HUES6 (cell line): Measurements from ENCODE around the gene EFS.
"Not testable (repeated sequence)": the region's sequence is repeated elsewhere in the genome, so short reads cannot be mapped to it uniquely, and the experiment has no call there.

ENCODE experiments used
- H3K27ac ChIP-seq: 2 replicates; pipeline ENCODE4 v1.7.0; 2013; ENCODE audit warnings: low read depth, mild to moderate bottlenecking, low read length, inconsistent platforms
- H3K27me3 ChIP-seq: 2 replicates; pipeline ENCODE4 v1.6.1; 2013; ENCODE audit warnings: low read length; ENCODE audit not compliant: control insufficient read depth, insufficient read depth
- H3K36me3 ChIP-seq: 2 replicates; pipeline ENCODE4 v1.6.1; 2013; ENCODE audit warnings: low read length; ENCODE audit not compliant: control insufficient read depth, insufficient read depth
- H3K4me1 ChIP-seq: 2 replicates; pipeline ENCODE4 v1.6.1; 2013; ENCODE audit warnings: low read length; ENCODE audit not compliant: control insufficient read depth, insufficient read depth
- H3K4me3 ChIP-seq: 2 replicates; pipeline ENCODE4 v1.5.1; 2013; ENCODE audit warnings: low read depth, low read length
- H3K9ac ChIP-seq: one replicate; pipeline ENCODE4 v1.6.1; 2013; ENCODE audit warnings: mild to moderate bottlenecking, low read length
- H3K9me3 ChIP-seq: 2 replicates; pipeline ENCODE4 v1.6.1; 2013; ENCODE audit warnings: low read depth, low read length; ENCODE audit not compliant: control insufficient read depth, insufficient read depth

Gene EFS

GRCh38 chr14:23396781-23397407 lies 31.9 kb upstream of the EFS start:
- Histone ChIP-seq H3K9ac (no peak overlapping the region), H3K27me3 (peaks cover 29% of the 10 kb centered on the region; the same call in 1 of the 2 replicates), H3K4me3 (no peak overlapping the region)

DNA sequence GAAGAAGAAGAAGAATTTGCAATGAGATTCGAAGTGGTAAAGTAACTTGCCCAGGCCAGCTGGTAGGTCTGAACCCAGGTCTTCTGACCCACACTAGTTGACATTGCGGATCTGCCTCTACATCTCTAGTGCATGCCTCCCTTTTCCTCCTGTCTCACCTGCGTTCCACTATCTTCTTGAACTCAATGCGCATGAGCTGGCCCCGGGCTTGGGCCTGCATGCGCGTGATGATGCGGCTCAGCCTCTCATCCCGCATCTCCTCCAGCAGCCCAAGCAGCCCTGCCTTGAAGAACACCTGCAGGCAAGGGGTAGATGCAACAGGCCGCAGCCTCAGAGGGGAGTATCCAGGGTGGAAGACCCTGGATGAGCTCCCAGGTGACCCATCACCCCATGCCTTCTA lies 31.2 kb upstream of the EFS start:
- H3K4me1 ChIP-seq: no peaks in the 10 kb centered on the region
- H3K9ac ChIP-seq: no peak overlapping the region
- peaks cover 27% of the 10 kb centered on the region; the same call in 1 of the 2 replicates for H3K27me3 ChIP-seq
- H3K36me3 ChIP-seq: no peaks in the 10 kb centered on the region
- H3K9me3 ChIP-seq: no peaks in the 10 kb centered on the region
- no peak overlapping the region for H3K4me3 ChIP-seq
- no peak overlapping the region for H3K27ac ChIP-seq

More at GRCh38 chr14:23396781-23397407, 31.9 kb upstream of the EFS start:
- Histone ChIP-seq H3K9me3 (no peaks in the 10 kb centered on the region), H3K36me3 (no peaks in the 10 kb centered on the region), H3K4me1 (no peaks in the 10 kb centered on the region), H3K27ac (no peak overlapping the region)

DNA sequence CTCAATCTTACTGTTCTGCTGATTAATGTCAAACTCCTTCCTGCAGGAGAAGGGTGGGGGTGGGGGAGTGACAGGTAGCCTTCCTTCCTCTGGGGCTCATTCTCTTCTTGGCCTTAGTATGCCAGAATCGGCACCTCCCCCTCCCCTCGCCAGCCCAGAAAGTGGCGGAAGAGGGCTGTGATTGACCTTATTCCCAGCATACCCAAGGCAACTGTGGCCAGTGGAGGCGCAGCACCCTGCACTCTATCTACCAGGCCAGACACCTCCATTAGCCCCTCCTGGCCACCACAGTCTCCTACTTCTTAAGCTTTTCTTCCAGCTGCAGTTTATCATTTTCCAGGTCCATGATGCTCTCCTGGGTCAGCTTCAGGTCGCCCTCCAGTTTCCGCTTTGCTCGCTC lies 27.6 kb upstream of the EFS start:
- Histone ChIP-seq H3K4me3 (no peak overlapping the region), H3K27ac (no peak overlapping the region), H3K27me3 (peaks cover 37% of the 10 kb centered on the region), H3K4me1 (peaks cover 9% of the 10 kb centered on the region), H3K9me3 (no peaks in the 10 kb centered on the region), H3K9ac (no peak overlapping the region), H3K36me3 (no peaks in the 10 kb centered on the region)

DNA sequence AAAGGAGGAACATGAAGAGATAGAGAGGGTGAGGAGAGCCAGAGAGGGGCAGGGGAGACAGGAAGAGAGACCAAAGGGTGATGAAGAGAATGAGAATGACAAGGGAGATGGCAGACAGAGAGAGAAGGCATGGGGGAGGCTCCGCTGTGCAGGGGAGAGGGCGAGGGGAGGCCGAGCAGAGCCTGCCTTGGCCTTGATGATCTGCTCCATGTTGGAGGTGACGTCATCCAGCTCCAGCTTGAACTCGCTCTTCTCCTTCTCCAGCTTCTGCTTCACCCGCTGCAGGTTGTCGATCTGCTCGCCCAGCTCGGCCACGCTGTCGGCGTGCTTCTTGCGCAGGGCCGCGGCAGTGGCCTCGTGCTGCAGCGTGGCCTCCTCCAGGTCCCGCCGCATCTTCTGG lies 24.9 kb upstream of the EFS start:
- not testable (repeated sequence) for H3K27ac ChIP-seq, H3K4me1 ChIP-seq, H3K9ac ChIP-seq, H3K36me3 ChIP-seq, H3K9me3 ChIP-seq, H3K4me3 ChIP-seq
- peaks cover 32% of the 10 kb centered on the region for H3K27me3 ChIP-seq

- Histone ChIP-seq H3K9ac (no peak overlapping the region), H3K4me3 (no peak overlapping the region), H3K27ac (no peak overlapping the region), H3K36me3 (no peaks in the 10 kb centered on the region), H3K9me3 (no peaks in the 10 kb centered on the region), H3K4me1 (peaks cover 9% of the 10 kb centered on the region), H3K27me3 (peaks cover 32% of the 10 kb centered on the region)
Measured at GRCh38 chr14:23389396-23389795, 24.4 kb upstream of the EFS start.

GRCh38 chr14:23388996-23389395 lies 24.0 kb upstream of the EFS start:
- Histone ChIP-seq H3K36me3 (no peaks in the 10 kb centered on the region), H3K9ac (no peak overlapping the region), H3K9me3 (no peaks in the 10 kb centered on the region), H3K27me3 (peaks cover 32% of the 10 kb centered on the region), H3K27ac (no peak overlapping the region), H3K4me3 (no peak overlapping the region), H3K4me1 (peaks cover 9% of the 10 kb centered on the region)

DNA sequence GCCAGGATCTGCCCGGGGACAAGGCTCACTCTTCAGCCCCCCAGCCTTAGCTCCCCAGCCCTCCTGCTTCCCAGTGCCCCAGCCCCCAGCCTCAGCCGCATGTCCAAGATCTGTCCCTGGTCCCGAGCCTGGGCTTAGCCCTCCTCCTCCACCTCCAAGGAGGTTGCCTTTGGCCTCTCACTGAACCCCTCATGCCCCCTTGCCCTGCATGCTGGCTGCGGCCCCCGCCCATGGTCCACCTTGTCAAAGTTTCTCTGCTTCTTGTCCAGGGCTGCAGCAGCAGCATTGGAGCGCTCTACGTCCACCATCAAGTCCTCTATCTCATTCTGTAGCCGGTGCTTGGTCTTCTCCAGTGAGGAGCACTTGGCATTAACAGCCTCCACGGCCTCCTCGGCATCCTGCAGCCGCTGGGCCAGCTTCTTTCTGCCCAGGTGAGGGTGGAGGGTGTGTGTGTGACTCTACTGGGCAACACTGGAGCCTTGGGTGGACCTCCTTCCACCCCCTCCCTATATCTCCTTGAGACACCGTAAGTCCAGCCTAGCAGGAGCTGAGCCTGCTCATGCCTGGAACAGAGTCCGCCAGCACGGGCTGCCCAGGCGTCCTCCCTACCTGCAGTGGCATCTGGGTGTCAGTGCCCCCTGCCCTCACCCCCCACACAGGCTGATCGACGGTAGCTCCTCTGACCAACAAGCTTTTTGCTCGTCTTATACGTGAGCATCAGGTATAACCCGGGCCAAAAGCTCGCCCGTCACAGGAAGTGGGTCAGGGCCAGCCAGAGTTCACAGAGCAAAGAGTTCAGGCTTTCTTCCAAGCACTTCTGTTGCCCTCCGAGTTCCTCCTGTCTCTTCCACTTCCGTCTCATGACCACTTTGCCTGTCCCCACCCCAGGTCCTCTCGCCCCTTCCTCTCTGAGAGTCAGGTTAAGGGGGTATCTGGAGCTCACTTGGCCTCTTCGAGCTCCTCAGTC lies 23.2 kb upstream of the EFS start:
- no peak overlapping the region for H3K4me3 ChIP-seq
- H3K27ac ChIP-seq: no peak overlapping the region
- no peaks in the 10 kb centered on the region for H3K36me3 ChIP-seq
- no peaks in the 10 kb centered on the region for H3K9me3 ChIP-seq
- H3K27me3 ChIP-seq: peaks cover 27% of the 10 kb centered on the region
- H3K4me1 ChIP-seq: peaks cover 9% of the 10 kb centered on the region
- H3K9ac ChIP-seq: no peak overlapping the region

DNA sequence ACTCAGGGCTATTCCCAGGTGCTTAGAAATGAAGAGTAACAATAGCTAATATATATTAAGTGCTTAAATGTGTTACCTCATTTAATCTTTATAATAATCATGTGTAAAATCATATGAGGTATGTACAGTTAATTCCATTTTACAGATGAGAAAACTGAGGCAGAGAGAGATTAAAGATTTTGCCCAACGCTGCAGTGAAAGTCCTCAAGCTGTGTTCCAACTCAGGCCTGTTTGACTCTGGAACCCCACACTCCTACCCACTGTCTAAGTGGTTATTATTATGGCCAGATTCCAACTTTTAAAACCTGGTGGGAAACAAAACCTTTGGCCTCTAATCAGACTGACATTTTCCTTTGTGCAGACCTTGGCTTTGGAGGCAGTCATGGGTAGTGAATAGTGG lies 22.0 kb upstream of the EFS start:
- Histone ChIP-seq H3K27ac (no peak overlapping the region), H3K36me3 (no peaks in the 10 kb centered on the region), H3K9ac (no peak overlapping the region), H3K4me1 (peaks cover 9% of the 10 kb centered on the region), H3K9me3 (no peaks in the 10 kb centered on the region), H3K27me3 (peaks cover 16% of the 10 kb centered on the region), H3K4me3 (no peak overlapping the region)

- not testable (repeated sequence) for H3K9me3 ChIP-seq, H3K27ac ChIP-seq, H3K4me3 ChIP-seq, H3K4me1 ChIP-seq, H3K36me3 ChIP-seq, H3K9ac ChIP-seq
- H3K27me3 ChIP-seq: peaks cover 14% of the 10 kb centered on the region
Measured at GRCh38 chr14:23386266-23386657, 21.3 kb upstream of the EFS start.

DNA sequence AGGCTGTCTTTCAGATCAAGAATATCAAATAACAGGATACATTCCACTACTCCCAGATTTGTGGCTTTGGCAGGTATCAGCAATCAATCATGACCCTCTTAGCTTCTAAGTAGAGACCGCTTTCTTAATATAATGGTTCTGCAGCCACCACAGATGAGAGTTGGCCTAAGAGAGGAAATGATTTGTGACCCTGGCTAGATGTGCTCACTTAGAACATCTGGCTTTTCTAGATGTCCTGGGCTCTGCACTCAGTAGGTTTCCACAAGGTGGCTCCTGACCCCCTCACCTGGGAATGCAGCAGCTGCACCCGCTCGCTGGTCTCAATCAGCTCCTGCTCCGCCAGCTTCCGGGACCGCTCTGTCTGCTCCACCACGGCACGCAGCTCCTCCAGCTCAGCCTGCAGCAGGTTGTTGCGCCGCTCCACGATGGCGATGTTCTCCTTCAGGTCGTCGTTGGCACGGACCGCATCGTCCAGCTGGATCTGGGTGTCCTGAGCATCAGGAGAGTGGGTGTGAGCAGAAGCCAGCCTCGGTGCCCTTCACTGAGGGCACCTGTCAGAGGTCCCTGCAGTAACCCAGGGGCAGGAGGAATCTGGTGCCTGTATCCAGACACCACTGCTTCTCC lies 20.8 kb upstream of the EFS start:
- H3K36me3 ChIP-seq: no peaks in the 10 kb centered on the region
- H3K27ac ChIP-seq: no peak overlapping the region
- no peak overlapping the region for H3K4me3 ChIP-seq
- H3K4me1 ChIP-seq: peaks cover 9% of the 10 kb centered on the region
- no peaks in the 10 kb centered on the region for H3K9me3 ChIP-seq
- peaks cover 14% of the 10 kb centered on the region for H3K27me3 ChIP-seq
- H3K9ac ChIP-seq: no peak overlapping the region

GRCh38 chr14:23385244-23385641 lies 20.3 kb upstream of the EFS start:
- no peaks in the 10 kb centered on the region for H3K9me3 ChIP-seq
- H3K4me3 ChIP-seq: no peak overlapping the region
- no peak overlapping the region for H3K9ac ChIP-seq
- H3K27me3 ChIP-seq: peaks cover 14% of the 10 kb centered on the region
- H3K27ac ChIP-seq: no peak overlapping the region
- peaks cover 9% of the 10 kb centered on the region for H3K4me1 ChIP-seq
- H3K36me3 ChIP-seq: no peaks in the 10 kb centered on the region
